Right ventricle myocardium inferior (tissue), 1 donor: ENCODE data around the gene MTHFD1L. TPM values are rescaled to one million over a fixed set of nuclear protein-coding genes. Genes with fewer than 3 reads are reported as not detected.

ENCODE experiments used
- ATAC-seq: fragments of 200-7000 bp; cut with Tn5 transposase; one replicate; pipeline ENCODE4 v1.9.1; 2020; ENCODE audit warnings: mild to moderate bottlenecking, moderate library complexity
- DNase-seq: peaks from one replicate; pipeline ENCODE4 v3.0.0; 2021; ENCODE audit errors: missing footprints
- intact Hi-C: fragments of 100-400 bp; cut with DNase I; formaldehyde crosslinking; loops from one replicate; pipeline ENCODE4 v1.11.0; 2022
- total RNA-seq: library from RNA; stranded (reverse); fragmentation: NEBNext Ultra II Directional; extraction: Animal tissue kit (Norgen Biotek cat#: 25700); gene quantifications from one replicate; pipeline ENCODE4 v1.2.1, GENCODE V29; 2021
- donor health status: DM: no; HTN: yes; CAD: no; lungs with severe emphysema.

Gene MTHFD1L
- total RNA-seq, 1 donor from 2014 or later, result 3.4 TPM

DNA sequence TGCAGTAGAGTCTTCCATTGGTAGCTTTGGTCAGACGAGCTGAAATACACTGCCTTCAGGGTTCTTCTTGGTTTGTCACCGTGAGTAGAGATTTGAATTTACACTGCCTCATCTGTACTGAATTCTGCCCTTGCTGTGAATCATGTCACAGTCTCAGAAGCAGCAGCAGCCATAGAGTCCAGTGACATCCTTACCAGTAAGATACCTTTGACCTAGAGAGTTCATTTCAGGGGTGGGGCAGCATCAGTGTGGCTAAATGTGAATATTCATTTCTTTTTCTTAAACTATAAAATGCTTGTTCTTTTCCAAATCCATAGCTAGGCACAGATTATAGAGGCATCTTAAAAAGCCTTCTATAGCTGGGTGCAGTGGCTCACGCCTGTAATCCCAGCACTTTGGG lies 223.5 kb downstream of the MTHFD1L start:
- intact Hi-C loops, result loop anchor here (5.0 kb wide), 1 partner anchor 47 kb away; no protein-coding TSS in a partner anchor
- no peak for ATAC-seq

GRCh38 chr6:151089978-151090377 lies 224.5 kb downstream of the MTHFD1L start:
- intact Hi-C loops, result loop anchor here (5.0 kb wide), 1 partner anchor 48 kb away; no protein-coding TSS in a partner anchor
- no peak for ATAC-seq

More for the DNA sequence above, 223.5 kb downstream of the MTHFD1L start:
- DNase-seq, result no peak

DNA sequence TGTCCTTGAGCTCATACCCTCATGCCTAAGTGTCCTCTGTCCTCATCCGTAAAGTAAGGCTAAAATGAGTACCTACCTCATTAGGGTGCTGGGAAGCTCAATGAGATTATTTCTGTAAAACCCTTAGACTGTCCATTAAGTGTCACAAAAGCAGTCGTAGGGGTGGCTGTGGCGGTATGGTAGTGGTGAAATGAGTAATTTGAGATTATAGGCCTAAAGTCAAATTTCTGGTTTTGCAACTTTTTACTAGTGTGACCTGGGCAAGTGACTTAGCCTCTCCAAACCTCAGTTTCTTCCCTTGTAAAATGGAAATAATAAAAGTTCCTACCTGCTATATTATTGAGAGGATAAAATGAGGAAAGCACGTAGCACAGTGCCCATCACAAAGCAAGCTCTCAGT lies 226.1 kb downstream of the MTHFD1L start:
- ATAC-seq, result no peak
- intact Hi-C loops, result no loop called here

More at GRCh38 chr6:151089978-151090377, 224.5 kb downstream of the MTHFD1L start:
- DNase-seq, result no peak

GRCh38 chr6:151092591-151092990 lies 227.1 kb downstream of the MTHFD1L start:
- intact Hi-C loops, result no loop called here
- no peak for DNase-seq
- no peak for ATAC-seq

More for the DNA sequence above, 226.1 kb downstream of the MTHFD1L start:
- DNase-seq, result no peak

DNA sequence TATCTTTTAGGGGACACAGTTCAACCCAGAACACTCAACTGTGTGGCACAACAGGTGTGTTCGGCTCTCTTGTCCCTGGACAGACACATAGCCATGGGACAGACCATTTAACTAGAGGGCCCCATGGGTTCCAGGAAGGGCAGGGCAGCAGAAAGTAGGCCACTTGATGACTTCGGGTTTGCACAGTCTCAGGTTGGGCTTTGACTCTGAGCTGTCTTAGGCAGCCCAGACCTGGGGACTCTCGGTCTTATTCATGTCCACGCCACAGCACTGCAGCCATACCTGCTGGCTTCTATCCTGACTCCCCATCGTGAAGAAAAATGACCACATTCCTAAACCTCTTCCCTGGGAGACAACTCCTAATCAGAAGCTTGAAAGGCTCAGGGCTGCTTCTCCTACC lies 228.2 kb downstream of the MTHFD1L start:
- intact Hi-C loops, result no loop called here
- DNase-seq (no peak), ATAC-seq (no peak)

DNA sequence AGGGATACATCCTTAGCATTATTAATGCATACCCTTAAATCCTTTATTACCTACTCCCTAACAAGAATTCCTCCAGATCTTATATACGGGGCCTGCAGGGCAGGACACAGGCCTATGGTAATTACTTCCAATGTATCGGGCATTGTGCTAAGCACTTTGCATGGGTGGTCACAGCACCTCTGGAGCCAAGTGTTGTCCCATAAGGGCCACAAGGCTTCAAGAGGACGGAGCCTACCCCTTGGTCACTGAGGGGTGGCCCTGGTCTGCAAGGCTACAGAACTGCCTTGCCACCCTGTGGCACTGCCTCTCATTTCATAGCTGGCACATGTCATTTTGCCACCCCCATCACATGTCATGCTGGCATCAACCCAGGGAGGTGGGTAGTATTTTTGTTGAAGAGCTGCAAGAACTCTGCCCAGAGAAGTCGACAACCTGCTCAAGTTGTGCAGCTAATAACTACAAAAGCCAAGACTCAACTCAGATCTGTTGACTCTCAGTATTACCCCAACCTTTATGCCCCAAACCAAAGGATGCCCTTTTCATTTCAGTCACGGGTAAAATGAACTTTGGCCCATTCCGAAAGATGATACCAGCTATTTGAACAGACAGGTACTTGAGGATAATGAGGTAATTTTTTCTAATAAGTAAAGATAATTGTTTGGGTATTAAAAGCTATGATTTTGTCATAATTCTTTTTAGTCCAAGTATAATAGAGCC lies 230.2 kb downstream of the MTHFD1L start:
- intact Hi-C loops, result no loop called here
- ATAC-seq (no peak), DNase-seq (no peak)

GRCh38 chr6:151096255-151096612 lies 230.7 kb downstream of the MTHFD1L start:
- ATAC-seq (no peak), DNase-seq (no peak)
- intact Hi-C loops, result no loop called here

DNA sequence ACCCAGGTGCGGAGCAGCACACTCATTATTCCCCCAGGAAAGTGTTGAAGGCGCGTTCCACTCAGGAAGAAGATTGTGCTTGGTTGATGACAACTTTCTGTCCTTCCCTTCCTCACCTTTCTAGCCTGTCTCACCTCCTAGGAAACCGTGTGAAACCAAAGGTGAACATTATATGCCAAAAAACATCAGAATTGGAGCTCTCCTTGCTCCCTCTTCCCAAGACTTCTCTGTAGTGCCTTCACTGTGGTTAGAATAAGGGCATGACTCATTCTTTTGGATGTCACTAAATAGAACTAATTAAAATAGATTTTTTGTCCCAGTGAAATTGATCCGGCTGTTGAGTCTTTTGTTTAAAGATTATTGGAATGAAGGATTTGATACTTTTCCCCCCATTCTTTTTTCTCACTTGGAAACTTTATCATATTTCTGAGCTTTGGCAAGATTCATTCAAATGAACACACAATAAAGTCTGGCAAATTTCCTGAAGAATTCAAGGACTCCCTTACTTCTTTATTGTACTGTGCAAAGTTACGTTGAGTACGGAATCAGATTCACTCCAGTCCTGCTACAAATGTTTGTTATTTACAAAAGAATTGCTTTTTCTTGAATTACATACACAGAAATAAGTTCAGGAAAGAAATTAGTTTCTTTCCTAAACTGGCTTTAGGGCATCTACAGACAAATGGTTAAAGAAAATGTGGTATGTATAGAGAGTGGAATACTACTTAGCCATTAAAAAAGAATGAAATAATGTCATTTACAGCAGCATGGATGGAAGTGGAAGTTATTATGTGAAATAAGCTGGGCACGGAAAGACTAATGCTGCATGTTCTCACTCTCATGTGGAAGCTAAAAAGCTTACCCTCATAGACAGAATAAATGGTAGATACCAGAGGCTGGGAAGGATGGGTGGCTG lies 231.4 kb downstream of the MTHFD1L start:
- intact Hi-C loops, result no loop called here
- no peak for ATAC-seq
- no peak for DNase-seq

DNA sequence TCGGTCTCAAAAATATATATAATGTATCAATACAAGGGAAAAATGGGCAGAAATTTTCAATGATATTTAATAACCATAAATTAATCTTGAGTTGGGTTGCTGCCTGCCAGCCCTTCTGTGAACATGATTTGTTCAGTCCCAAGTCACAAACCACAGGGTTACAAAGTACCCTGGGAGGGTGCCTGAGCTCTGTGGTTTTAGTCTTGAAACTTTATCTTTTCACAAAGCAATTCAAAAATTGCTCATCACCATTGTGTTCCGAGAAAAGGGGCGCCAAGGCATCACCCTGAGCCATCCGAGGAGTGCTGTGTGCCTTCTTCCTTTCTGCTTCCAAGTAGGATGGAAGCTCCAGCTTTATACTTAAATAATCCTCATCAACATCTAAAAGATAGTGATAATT lies 232.7 kb downstream of the MTHFD1L start:
- intact Hi-C loops, result no loop called here
- ATAC-seq, result no peak
- DNase-seq, result no peak

DNA sequence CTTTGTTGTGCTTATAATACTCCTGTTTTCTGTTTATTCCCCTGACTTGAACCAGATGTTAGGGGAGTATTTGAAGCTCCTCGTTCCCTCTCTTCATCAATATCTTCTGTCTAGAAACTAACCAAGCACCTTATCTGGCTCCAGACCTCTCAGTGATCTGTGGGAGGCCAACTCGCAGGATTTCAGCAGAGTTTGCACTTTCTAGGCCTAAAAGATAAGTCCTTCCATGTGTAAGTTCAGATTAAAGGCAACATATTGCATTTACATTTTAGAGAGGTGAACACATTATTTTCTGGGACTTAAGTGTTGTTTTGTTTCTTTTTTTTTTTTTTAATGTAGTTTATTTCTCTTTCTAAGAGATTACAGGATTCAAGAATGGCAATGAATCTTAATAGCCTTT lies 234.8 kb downstream of the MTHFD1L start:
- ATAC-seq, result no peak
- DNase-seq, result no peak
- intact Hi-C loops, result no loop called here

- DNase-seq (no peak), ATAC-seq (peak; percentile 60)
Observed at GRCh38 chr6:151101161-151101815, 235.8 kb downstream of the MTHFD1L start.

GRCh38 chr6:151101816-151102694 lies 236.6 kb downstream of the MTHFD1L start:
- DNase-seq (no peak), ATAC-seq (no peak)
- intact Hi-C loops, result no loop called here

More at GRCh38 chr6:151101161-151101815, 235.8 kb downstream of the MTHFD1L start:
- intact Hi-C loops, result no loop called here

DNA sequence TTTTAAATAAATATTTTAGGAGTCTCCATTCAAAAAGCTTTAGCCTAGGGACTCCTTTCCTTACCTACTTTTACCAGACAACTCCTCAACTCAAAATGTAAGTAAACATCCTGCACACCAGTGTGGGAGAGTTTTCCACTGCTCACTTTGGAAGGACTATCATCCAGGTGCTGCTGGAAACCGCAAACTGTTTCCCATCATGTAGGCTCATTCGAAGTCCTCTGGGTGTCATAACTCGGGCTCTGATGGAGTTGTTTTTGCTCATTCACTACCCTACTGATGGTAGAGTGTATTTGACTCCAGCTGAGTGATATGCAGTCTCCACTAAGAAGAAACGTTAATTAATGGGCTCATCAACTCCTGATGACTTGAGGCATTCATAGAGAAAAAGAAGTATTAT lies 237.8 kb downstream of the MTHFD1L start:
- DNase-seq (no peak), ATAC-seq (no peak)
- intact Hi-C loops, result no loop called here

- no peak for ATAC-seq
- no peak for DNase-seq
- intact Hi-C loops, result no loop called here
Observed at GRCh38 chr6:151107897-151108427, 242.5 kb downstream of the MTHFD1L start.

DNA sequence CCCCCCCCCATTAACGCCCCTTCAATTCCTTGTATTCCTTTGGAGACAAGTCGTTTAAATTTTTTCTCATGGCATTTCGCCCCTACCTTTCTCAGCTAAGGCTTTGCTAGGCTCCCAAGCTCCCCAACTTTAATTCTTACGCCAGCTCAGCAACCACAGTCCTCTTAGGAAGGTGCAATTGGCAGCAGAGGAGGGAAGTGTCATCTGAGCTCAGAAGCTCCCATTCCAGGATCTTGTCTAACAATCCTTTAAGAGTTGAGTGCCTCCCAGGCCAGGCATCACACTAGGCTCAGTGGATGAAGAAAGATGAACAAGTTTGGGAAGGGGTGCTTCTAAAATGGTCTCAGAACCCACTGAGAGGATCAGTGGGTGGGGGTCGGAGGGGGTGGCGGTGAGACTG lies 243.0 kb downstream of the MTHFD1L start:
- ATAC-seq, result no peak
- DNase-seq, result no peak
- intact Hi-C loops, result no loop called here

DNA sequence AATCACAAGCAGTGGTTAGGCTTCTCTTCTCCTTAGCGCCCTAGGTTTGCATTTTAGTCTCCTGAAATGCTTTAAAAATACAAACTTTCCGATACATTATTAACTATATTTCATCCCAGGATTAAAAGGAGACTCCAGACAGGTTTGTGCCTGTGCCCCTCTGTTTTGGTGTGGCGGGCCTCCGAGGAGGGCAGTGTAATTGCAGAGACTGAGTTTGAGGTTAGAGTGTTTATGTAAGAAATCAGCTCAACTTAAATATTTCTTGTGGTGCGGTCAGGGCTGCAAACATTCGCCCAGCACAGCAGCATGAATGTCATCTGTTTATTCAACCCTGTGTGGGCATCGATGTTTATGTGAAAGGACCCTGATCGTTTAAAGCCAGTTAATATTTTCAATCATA lies 243.9 kb downstream of the MTHFD1L start:
- intact Hi-C loops, result no loop called here
- ATAC-seq, result no peak
- DNase-seq, result no peak

- no peak for ATAC-seq
- intact Hi-C loops, result no loop called here
- no peak for DNase-seq
Observed at GRCh38 chr6:151109869-151110575, 244.5 kb downstream of the MTHFD1L start.

DNA sequence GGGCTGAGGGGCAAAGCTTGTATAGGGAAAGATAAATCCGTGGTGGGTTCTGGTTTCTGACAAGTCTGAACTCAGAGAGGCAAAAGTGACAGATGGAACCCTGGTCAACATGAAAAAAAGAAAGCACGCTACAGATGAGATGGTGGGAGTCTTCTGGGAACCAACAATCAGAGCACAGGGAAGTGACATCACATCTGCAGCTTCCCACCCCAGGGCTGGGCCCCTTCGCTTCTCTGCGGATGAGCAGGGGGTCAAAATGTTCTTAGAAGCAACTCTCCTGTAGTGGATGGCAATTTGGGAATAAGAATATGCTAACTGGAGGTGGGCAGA lies 245.0 kb downstream of the MTHFD1L start:
- ATAC-seq (no peak), DNase-seq (no peak)
- intact Hi-C loops, result no loop called here
